Testis (tissue), 2 donors: ENCODE data around the gene SYNDIG1.

Source experiments
- CTCF ChIP-seq, 3 experiments: fragments of 450-650 bp in 2 of 3; fragments of 200-600 bp in 1 of 3; sonication (generic) in 1 of 3; IDR thresholded peaks; one replicate each; pipeline ENCODE4 v1.5.1; 2016 to 2019; ENCODE audit warnings: antibody characterized with exemption in 3 of 3, mild to moderate bottlenecking in 2 of 3, moderate library complexity in 1 of 3
- POLR2A ChIP-seq: fragments of 450-650 bp; IDR thresholded peaks from one replicate; pipeline ENCODE4 v1.6.1; 2017; ENCODE audit warnings: antibody characterized with exemption, mild to moderate bottlenecking, moderate library complexity

GRCh38 chr20:24589815-24590177 lies 120.4 kb downstream of the SYNDIG1 start:
- TF ChIP-seq POLR2A (no peak), CTCF (IDR thresholded peaks at IDR 0.05) (no peak)
